Esophagus muscularis mucosa (tissue), 4 donors: ENCODE results near the gene SNX9. TPM values are rescaled to one million over a fixed set of nuclear protein-coding genes. Genes with fewer than 3 reads are reported as not detected.
A peak's percentile ranks its signal among the peaks of the same experiment; 100 is the strongest.

Source experiments
- DNase-seq: peaks from one replicate; pipeline ENCODE4 v3.0.0-alpha.2; 2017; ENCODE audit errors: extremely low spot score
- H3K27ac ChIP-seq, 4 donors: fragments of 200-600 bp; sonication (generic); replicated peaks in 1 of 4; 1 replicate in 3 of 4; 2 replicates in 1 of 4; pipeline ENCODE4 v1.5.1; 2016 to 2019; ENCODE audit warnings: mild to moderate bottlenecking in 1 of 4
- H3K27me3 ChIP-seq, 4 donors: fragments of 200-600 bp; sonication (generic); one replicate each; pipeline versions ENCODE4 v1.5.1 to v1.6.0; 2016 to 2019
- H3K36me3 ChIP-seq, 4 donors: fragments of 200-600 bp; sonication (generic); one replicate each; pipeline ENCODE4 v1.5.1; 2016 to 2019
- H3K4me1 ChIP-seq, 4 donors: fragments of 200-600 bp; sonication (generic); one replicate each; pipeline ENCODE4 v1.5.1; 2016 to 2019
- H3K4me3 ChIP-seq, 4 donors: fragments of 200-600 bp; sonication (generic); 1 replicate in 2 of 4; 2 replicates in 2 of 4; pipeline ENCODE4 v1.5.1; 2016 to 2019; ENCODE audit warnings: mild to moderate bottlenecking in 4 of 4, moderate library complexity in 1 of 4
- H3K9me3 ChIP-seq, 4 donors: fragments of 200-600 bp; sonication (generic); 1 replicate in 3 of 4; 2 replicates in 1 of 4; pipeline ENCODE4 v1.5.1; 2016 to 2019
- CTCF ChIP-seq, 3 experiments: fragments of 200-600 bp in 2 of 3; fragments of 450-650 bp in 1 of 3; sonication (generic) in 2 of 3; IDR thresholded peaks; one replicate each; pipeline ENCODE4 v1.5.1; 2017 to 2019; ENCODE audit warnings: antibody characterized with exemption in 3 of 3, mild to moderate bottlenecking in 2 of 3, moderate library complexity in 1 of 3
- EP300 ChIP-seq: sonication (generic); formaldehyde crosslinking; IDR thresholded peaks from one replicate; pipeline ENCODE4 v1.6.1; 2017; ENCODE audit warnings: antibody characterized with exemption
- POLR2A ChIP-seq: fragments of 450-650 bp; IDR thresholded peaks from one replicate; pipeline ENCODE4 v1.6.1; 2017; ENCODE audit warnings: antibody characterized with exemption, moderate library complexity, mild to moderate bottlenecking, low read depth
- POLR2AphosphoS5 ChIP-seq, 2 donors: sonication (generic); formaldehyde crosslinking; IDR thresholded peaks; one replicate each; pipeline ENCODE4 v1.6.1; 2017; ENCODE audit warnings: antibody characterized with exemption in 2 of 2
- WGBS: methylation state at CpG from one replicate; pipeline ENCODE4 v1.1.5; 2018; 5-methylcytosine and 5-hydroxymethylcytosine counted together
- intact Hi-C: fragments of 100-400 bp; cut with DNase I; formaldehyde crosslinking; loops from one replicate; pipeline ENCODE4 v1.15.1; 2023
- total RNA-seq, 4 donors: library from RNA; depleted of rRNA; stranded (reverse); fragments of >200 nt; gene quantifications; one replicate each; pipeline versions ENCODE4 v1.1.0 to v1.2.1, GENCODE V29; 2016

SNX9 gene
- total RNA-seq, 4 donors from 2014 or later, result 78.1 to 94.7 (median 85.1) TPM

GRCh38 chr6:157961153-157961831, 138.2 kb downstream of the SNX9 start:
- Histone ChIP-seq H3K9me3 (peaks cover 0 to 29% (median 22%) of the 10 kb centered on the region in 4 donors), H3K36me3 (no peaks in the 10 kb centered on the region), H3K27me3 (no peaks in the 10 kb centered on the region), H3K4me3 (no peak overlapping the region), H3K4me1 (no peaks in the 10 kb centered on the region), H3K27ac (no peak overlapping the region)
- no peak for TF ChIP-seq CTCF (IDR thresholded peaks at IDR 0.05)
- no peak for TF ChIP-seq EP300
- no peak for TF ChIP-seq POLR2AphosphoS5 (IDR thresholded peaks at IDR 0.05)
- no peak for TF ChIP-seq POLR2A
- peak; percentile 78 for DNase-seq
- whole genome bisulfite sequencing, result 92% methylated on average over 5 of the region's 5 CpGs
- intact Hi-C loops, result no loop called here

GRCh38 chr6:157961832-157962575, 139.0 kb downstream of the SNX9 start:
- WGBS, result 89% methylated on average over 13 of the region's 13 CpGs
- Histone ChIP-seq H3K27me3 (no peaks in the 10 kb centered on the region), H3K9me3 (peaks cover 0 to 29% (median 22%) of the 10 kb centered on the region in 4 donors), H3K27ac (no peak overlapping the region), H3K4me3 (no peak overlapping the region), H3K36me3 (no peaks in the 10 kb centered on the region), H3K4me1 (no peaks in the 10 kb centered on the region)
- intact Hi-C loops, result no loop called here
- DNase-seq, result peak; percentile 10
- TF ChIP-seq POLR2AphosphoS5 (IDR thresholded peaks at IDR 0.05), result no peak
- no peak for TF ChIP-seq POLR2A
- no peak for TF ChIP-seq CTCF (IDR thresholded peaks at IDR 0.05)
- no peak for TF ChIP-seq EP300

GRCh38 chr6:157962601-157963302, 139.7 kb downstream of the SNX9 start:
- Histone ChIP-seq H3K36me3 (no peaks in the 10 kb centered on the region), H3K27ac (no peak overlapping the region), H3K4me3 (no peak overlapping the region), H3K4me1 (no peaks in the 10 kb centered on the region), H3K27me3 (no peaks in the 10 kb centered on the region), H3K9me3 (peaks cover 0 to 25% (median 20%) of the 10 kb centered on the region in 4 donors)
- WGBS, result 74% methylated on average over 12 of the region's 12 CpGs
- no peak for DNase-seq
- no peak for TF ChIP-seq POLR2AphosphoS5 (IDR thresholded peaks at IDR 0.05)
- TF ChIP-seq CTCF (IDR thresholded peaks at IDR 0.05), result no peak
- no peak for TF ChIP-seq POLR2A
- no peak for TF ChIP-seq EP300
- intact Hi-C loops, result no loop called here

- no peaks in the 10 kb centered on the region for H3K27me3 ChIP-seq
- H3K4me3 ChIP-seq, result no peak overlapping the region
- H3K9me3 ChIP-seq, result peaks cover 0 to 12% (median 6%) of the 10 kb centered on the region in 4 donors
- TF ChIP-seq POLR2A (no peak), CTCF (IDR thresholded peaks at IDR 0.05) (no peak), POLR2AphosphoS5 (IDR thresholded peaks at IDR 0.05) (no peak), EP300 (no peak)
- 61% methylated on average over 3 of the region's 3 CpGs for WGBS
- no peak for DNase-seq
- no peaks in the 10 kb centered on the region for H3K4me1 ChIP-seq
- intact Hi-C loops, result no loop called here
- no peaks in the 10 kb centered on the region for H3K36me3 ChIP-seq
- H3K27ac ChIP-seq, result no peak overlapping the region
Observed at GRCh38 chr6:157964100-157964499, 141.1 kb downstream of the SNX9 start.
